Esophagus (tissue), 2 donors: Measurements from ENCODE around the gene ISLR2. TPM values are rescaled to one million over a fixed set of nuclear protein-coding genes. Genes with fewer than 3 reads are reported as not detected.

Experiments used
- H3K27ac ChIP-seq, 2 donors: one replicate each; pipeline ENCODE4 v1.5.1; 2013; ENCODE audit warnings: low read depth in 2 of 2, mild to moderate bottlenecking in 2 of 2, inconsistent platforms in 1 of 2, low read length in 1 of 2, moderate library complexity in 1 of 2
- H3K27me3 ChIP-seq, 2 donors: one replicate each; pipeline ENCODE4 v1.6.1; 2013; ENCODE audit warnings: low read length in 2 of 2, control low read depth in 1 of 2, mild to moderate bottlenecking in 1 of 2; ENCODE audit not compliant: insufficient read depth in 2 of 2, control insufficient read depth in 1 of 2
- H3K36me3 ChIP-seq, 2 donors: one replicate each; pipeline ENCODE4 v1.6.1; 2013; ENCODE audit warnings: low read length in 1 of 2; ENCODE audit not compliant: control insufficient read depth in 2 of 2, insufficient read depth in 2 of 2
- H3K4me1 ChIP-seq, 2 donors: one replicate each; pipeline ENCODE4 v1.6.1; 2013; ENCODE audit warnings: low read length in 1 of 2; ENCODE audit not compliant: control insufficient read depth in 2 of 2, insufficient read depth in 2 of 2
- H3K4me3 ChIP-seq, 2 donors: one replicate each; pipeline ENCODE4 v1.5.1; 2013; ENCODE audit warnings: low read length in 2 of 2, mild to moderate bottlenecking in 2 of 2, low read depth in 1 of 2, moderate library complexity in 1 of 2
- H3K9me3 ChIP-seq, 2 donors: one replicate each; pipeline ENCODE4 v1.6.1; 2013; ENCODE audit warnings: mild to moderate bottlenecking in 2 of 2, low read depth in 1 of 2, low read length in 1 of 2, moderate library complexity in 1 of 2; ENCODE audit not compliant: control insufficient read depth in 2 of 2, insufficient read depth in 1 of 2
- WGBS, 2 donors: extraction: QIAGEN DNeasy Blood & Tissue Kit; methylation state at CpG; one replicate each; pipeline ENCODE4 v1.1.7; 2013; 5-methylcytosine and 5-hydroxymethylcytosine counted together
- polyA plus RNA-seq, 2 donors: library from polyadenylated mRNA; stranded (reverse); fragments of 200-250 nt; gene quantifications; one replicate each; pipeline ENCODE4 v1.2.3, GENCODE V29; 2013
- donor health status: healthy with polysubstance abuse.
- donor health status: Bipolar disorder and iron deficiency.

The ISLR2 gene
- polyA plus RNA-seq, 2 donors, result 0.10 to 0.12 TPM

- Histone ChIP-seq H3K4me1 (no peaks in the 10 kb centered on the region), H3K36me3 (no peaks in the 10 kb centered on the region), H3K4me3 (no peak overlapping the region), H3K9me3 (no peaks in the 10 kb centered on the region), H3K27ac (no peak overlapping the region), H3K27me3 (peaks cover 0 to 2% of the 10 kb centered on the region in 2 donors)
- WGBS, 2 donors, result 80% methylated on average over 4 of the region's 4 CpGs
Observed at GRCh38 chr15:74167891-74168331, 37.5 kb downstream of the ISLR2 start.

GRCh38 chr15:74168711-74169126 lies 38.3 kb downstream of the ISLR2 start:
- H3K27me3 ChIP-seq, result peaks cover 0 to 2% of the 10 kb centered on the region in 2 donors

DNA sequence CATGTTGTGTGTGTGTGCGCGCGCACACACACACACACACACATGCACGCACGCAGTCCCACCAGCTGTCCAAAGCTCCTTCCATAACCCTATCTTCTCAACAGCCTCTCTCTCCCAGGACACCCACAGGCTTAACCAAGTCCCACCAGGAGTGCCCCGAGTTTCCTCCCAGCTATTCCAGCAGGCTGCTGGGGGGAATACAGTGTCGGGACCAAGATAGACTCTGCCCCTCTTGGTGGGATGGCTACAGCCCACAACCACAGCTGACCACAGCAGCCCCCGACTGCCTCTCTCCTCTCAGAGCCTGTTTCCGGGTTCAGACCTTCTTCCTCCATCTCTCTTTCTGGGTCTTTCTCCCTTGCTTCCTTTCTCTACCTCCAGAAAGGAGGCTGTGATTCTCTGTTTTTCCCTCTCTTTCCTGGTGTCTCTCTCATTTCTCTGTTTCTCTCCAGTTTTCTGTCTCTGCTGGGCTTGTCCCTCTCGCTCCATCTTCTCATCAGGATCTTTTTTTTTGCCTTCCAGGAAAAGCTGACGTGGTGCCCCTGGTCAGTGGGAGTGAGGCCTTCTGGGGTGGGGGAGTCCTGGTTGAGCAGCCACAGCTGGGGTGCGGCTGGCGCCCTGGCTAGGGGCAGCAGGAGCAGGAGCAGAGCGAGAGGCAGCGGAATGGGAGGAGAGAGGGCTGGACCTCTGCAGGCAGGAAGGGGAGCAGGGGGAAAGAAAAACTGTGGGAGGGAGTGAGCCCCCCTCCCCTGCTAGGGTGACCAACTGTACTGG lies 39.9 kb downstream of the ISLR2 start:
- no peaks in the 10 kb centered on the region for H3K36me3 ChIP-seq
- peaks cover 0 to 3% of the 10 kb centered on the region in 2 donors for H3K4me1 ChIP-seq
- 81 to 82% methylated on average over 15 of the region's 15 CpGs for WGBS, 2 donors
- no peak overlapping the region for H3K4me3 ChIP-seq
- no peaks in the 10 kb centered on the region for H3K9me3 ChIP-seq
- no peak overlapping the region for H3K27ac ChIP-seq
- H3K27me3 ChIP-seq, result no peaks in the 10 kb centered on the region

More at GRCh38 chr15:74168711-74169126, 38.3 kb downstream of the ISLR2 start:
- no peaks in the 10 kb centered on the region for H3K36me3 ChIP-seq
- no peak overlapping the region for H3K27ac ChIP-seq
- peaks cover 0 to 2% of the 10 kb centered on the region in 2 donors for H3K4me1 ChIP-seq
- WGBS, 2 donors, result 39 to 45% methylated on average over 3 of the region's 3 CpGs
- H3K4me3 ChIP-seq, result no peak overlapping the region
- no peaks in the 10 kb centered on the region for H3K9me3 ChIP-seq

- H3K4me1 ChIP-seq, result peaks cover 0 to 3% of the 10 kb centered on the region in 2 donors
- WGBS, 2 donors, result 83 to 85% methylated on average over 7 of the region's 7 CpGs
- H3K4me3 ChIP-seq, result no peak overlapping the region
- no peaks in the 10 kb centered on the region for H3K36me3 ChIP-seq
- H3K9me3 ChIP-seq, result no peaks in the 10 kb centered on the region
- no peak overlapping the region for H3K27ac ChIP-seq
- no peaks in the 10 kb centered on the region for H3K27me3 ChIP-seq
Observed at GRCh38 chr15:74170875-74171578, 40.6 kb downstream of the ISLR2 start.

DNA sequence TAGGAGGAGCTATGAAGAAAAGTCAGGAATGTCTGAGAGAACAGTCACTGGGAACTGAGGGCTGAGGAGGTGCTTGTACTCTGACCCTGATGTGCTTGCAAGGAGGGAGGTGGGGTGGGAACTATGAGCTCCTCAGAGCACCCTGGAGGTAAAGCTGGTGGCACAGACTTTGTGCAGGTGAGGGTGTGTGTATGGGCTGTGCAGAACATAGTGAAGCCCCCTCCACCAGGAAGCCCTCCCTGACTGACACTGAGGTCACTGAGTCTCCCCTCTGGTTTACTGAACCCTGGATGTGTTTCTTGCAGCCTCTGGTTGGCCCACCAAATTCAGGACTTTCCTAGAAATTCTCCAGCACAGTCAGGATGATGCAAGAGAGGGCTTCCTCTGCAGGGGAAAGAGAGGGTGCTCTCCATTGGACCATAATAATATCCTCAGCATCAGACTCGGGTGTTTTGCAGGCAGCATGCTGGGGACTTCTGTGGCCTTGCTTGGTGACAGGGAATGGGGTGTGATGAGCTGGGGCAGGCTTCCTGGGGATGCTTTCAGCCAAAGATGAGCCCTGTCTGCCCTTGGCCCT lies 41.7 kb downstream of the ISLR2 start:
- Histone ChIP-seq H3K27me3 (no peaks in the 10 kb centered on the region), H3K4me1 (peaks cover 0 to 3% of the 10 kb centered on the region in 2 donors), H3K27ac (peak overlapping the region in 1 of 2 donors; percentile 61), H3K4me3 (no peak overlapping the region), H3K36me3 (no peaks in the 10 kb centered on the region), H3K9me3 (no peaks in the 10 kb centered on the region)
- WGBS, 2 donors, result 81 to 89% methylated on average over 1 of the region's 1 CpG

DNA sequence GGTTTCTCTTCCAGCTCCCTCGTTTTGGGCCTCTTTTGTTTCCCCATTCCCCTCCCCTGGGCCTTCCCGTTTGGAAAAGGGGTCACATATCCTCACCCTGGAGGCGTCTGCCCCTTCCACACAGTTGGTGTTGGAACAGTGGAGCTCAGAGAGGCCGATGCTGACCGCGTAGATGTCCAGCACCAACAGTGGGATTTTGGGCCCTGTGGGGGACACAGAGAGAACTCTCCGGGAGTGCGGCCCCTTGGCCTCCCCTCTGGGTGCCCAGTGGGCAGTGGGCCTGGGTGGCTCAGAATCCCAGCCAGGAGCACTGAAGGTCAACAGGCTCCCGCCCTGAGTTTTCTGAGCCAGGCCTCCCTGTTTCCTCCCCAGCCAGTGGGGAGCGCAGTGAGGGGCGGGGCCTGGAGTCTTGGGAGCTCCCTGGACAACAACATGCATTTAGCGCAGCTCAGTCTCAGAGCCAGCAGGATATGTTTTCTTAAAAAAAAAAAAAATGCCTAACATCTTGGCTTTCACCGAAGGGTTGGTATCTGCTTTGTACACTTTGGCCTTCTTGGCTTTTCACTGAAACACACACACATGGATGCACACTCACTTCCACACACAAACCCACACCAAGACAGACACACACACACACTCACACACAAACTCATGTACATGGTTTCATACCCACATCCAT lies 42.5 kb downstream of the ISLR2 start:
- Histone ChIP-seq H3K27ac (peak overlapping the region; percentile 50 to 61), H3K4me1 (peaks cover 0 to 3% of the 10 kb centered on the region in 2 donors), H3K36me3 (no peaks in the 10 kb centered on the region), H3K9me3 (no peaks in the 10 kb centered on the region), H3K27me3 (no peaks in the 10 kb centered on the region), H3K4me3 (no peak overlapping the region)
- WGBS, 2 donors, result 60 to 61% methylated on average over 13 of the region's 13 CpGs

DNA sequence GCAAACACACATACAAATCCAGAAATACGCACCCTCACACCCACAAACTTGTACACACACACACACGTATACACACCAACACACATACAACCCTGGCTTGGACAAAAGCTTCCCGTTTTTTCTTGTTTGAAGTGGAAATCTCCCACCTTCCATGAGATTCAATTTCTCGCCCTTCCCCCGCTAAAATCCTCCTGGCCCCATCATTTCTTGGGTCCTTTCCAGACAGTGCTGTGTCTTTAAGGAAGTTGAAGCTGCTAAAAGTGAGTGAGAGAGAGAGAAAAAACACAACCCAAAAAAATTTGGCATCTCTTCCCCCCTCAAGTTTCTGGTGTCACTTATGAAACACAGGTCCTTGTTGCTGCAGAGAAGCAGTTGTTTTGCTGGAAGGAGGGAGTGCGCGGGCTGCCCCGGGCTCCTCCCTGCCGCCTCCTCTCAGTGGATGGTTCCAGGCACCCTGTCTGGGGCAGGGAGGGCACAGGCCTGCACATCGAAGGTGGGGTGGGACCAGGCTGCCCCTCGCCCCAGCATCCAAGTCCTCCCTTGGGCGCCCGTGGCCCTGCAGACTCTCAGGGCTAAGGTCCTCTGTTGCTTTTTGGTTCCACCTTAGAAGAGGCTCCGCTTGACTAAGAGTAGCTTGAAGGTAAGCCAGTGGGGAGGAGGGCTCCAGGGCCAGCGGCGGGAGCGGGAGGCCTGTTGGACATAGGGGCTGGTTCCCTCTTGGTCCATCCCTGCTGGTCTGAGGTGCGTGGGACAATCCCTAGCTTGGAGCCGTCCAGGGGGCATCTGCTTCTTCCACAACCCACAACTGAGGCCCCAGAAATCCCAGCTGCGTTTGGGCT lies 43.2 kb downstream of the ISLR2 start, which contains the start of gene ISLR:
Gene ISLR (plus strand): TSS at position 331 of the 839 bp plus-strand sequence. CDS start 1,149 bp downstream, outside the sequence.
- H3K36me3 ChIP-seq, result no peaks in the 10 kb centered on the region
- H3K27ac ChIP-seq, result peak within 1 kb of the TSS; percentile 50 to 61
- no peaks in the 10 kb centered on the region for H3K27me3 ChIP-seq
- peak within 1 kb of the TSS in 1 of 2 donors; percentile 4 for H3K4me3 ChIP-seq
- no peaks in the 10 kb centered on the region for H3K9me3 ChIP-seq
- WGBS, 2 donors, result 47 to 50% methylated on average over 20 of the region's 20 CpGs
- H3K4me1 ChIP-seq, result peaks cover 0 to 3% of the 10 kb centered on the region in 2 donors

DNA sequence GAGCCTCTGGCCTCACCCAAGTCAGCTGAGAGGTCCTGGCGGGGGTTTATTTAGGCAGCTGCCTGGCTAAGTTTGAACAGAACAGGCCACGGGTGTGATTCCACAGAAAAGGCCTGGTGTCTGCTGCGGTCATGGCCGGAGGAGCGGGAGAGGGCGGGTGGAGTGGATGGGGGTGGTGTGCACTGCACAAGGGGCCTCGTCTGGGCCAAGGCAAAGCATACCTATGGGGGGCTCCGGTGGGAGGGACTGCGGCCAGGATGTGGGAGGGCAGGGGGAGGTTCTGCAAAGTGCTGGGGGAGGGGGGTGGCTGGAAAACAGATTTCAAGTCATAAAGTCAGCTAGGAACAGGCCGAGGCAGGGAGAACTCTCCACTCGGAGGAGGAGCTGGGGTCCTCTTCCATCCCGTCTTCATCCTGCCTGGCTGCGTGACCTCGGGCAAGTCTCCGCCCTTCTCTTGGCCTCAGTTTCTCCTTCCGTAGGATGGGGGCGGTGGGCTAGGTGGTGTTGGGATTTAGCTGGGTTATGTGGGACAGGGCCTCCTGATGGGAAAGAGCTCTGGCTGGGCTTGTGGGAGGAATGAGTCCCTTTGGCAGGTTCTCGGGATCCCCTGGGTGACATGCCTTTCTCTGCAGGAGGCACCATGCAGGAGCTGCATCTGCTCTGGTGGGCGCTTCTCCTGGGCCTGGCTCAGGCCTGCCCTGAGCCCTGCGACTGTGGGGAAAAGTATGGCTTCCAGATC lies 44.0 kb downstream of the ISLR2 start:
- Histone ChIP-seq H3K4me3 (peak overlapping the region in 1 of 2 donors; percentile 4), H3K27me3 (no peaks in the 10 kb centered on the region), H3K4me1 (peaks cover 0 to 3% of the 10 kb centered on the region in 2 donors), H3K36me3 (no peaks in the 10 kb centered on the region), H3K27ac (peak overlapping the region; percentile 20 to 30), H3K9me3 (no peaks in the 10 kb centered on the region)
- WGBS, 2 donors, result 71 to 72% methylated on average over 20 of the region's 20 CpGs
